ENCODE measurements around the gene PNN.
"Not testable (repeated sequence)": the region's sequence is repeated elsewhere in the genome, so short reads cannot be mapped to it uniquely, and the experiment has no call there.

The PNN gene

GRCh38 chr14:39174560-39175444 lies at the start of gene PNN:
PNN (plus strand) TSS chr14:39175254; CDS start chr14:39175280, 26 bp downstream.
- DNase-seq (ENCODE audit: low read depth), result peak; percentile 100

GRCh38 chr14:39137835-39138234 lies 37.2 kb upstream of the PNN start:
- not testable (repeated sequence) for DNase-seq (ENCODE audit: low read depth)

DNA sequence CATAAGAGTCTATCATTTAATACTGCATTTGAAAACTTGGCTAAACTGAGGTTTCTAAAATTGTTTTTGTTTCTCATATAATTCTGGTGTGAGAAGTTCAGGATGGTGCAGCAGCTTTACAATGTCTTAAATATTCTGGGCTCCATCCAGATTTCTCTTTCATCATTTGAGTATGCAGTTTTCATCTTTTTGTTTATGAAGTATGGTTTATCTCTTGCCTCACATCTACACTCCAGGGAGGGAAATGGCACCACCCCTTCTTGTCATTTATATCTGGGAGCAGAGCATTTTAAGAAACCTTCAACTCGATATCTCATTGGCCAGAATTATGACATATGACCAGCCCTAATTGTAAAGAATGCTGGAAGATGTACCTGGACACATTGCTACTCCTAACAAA lies 36.6 kb upstream of the PNN start:
- peak; percentile 34 for DNase-seq (ENCODE audit: low read depth)

DNA sequence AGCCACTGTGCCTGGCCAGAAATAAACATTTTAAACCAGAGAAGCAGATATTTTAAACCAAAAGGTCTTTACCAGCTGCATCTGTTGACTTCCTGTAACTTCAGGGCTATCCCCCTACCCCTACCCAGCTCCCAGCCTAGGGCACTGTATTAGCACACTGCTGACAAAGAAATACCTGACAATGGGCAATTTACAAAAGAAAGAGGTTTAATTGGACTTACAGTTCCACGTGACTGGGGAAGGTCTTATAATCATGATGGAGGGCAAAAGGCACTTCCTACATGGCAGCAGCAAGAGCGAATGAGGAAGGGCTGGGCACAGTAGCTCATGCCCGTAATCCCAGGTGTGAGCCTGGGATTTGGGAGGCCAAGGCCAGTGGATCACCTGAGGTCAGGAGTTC lies 34.9 kb upstream of the PNN start:
- DNase-seq (ENCODE audit: low read depth), result no peak

- DNase-seq (ENCODE audit: low read depth), result not testable (repeated sequence)
Measured at GRCh38 chr14:39141623-39142022, 33.4 kb upstream of the PNN start.

DNA sequence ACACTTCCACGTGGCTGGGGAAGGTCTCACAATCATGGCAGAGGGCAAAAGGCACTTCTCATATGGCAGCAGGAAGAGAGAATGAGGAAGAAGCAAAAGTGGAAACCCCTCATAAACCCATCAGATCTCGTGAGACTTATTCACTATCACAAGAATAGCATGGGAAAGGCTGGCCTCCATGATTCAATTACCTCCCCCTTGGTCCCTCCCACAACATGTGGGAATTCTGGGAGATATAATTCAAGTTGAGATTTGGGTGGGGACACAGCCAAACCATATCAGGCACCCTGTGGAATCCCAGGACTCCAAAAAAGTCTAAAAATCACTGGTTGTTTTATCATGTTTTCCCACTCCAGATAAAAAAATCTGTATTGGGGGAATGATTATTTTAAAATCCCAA lies 31.8 kb upstream of the PNN start:
- DNase-seq (ENCODE audit: low read depth), result not testable (repeated sequence)

GRCh38 chr14:39145266-39145966 lies 29.6 kb upstream of the PNN start:
- peak; percentile 2 for DNase-seq (ENCODE audit: low read depth)

- no peak for DNase-seq (ENCODE audit: low read depth)
Measured at GRCh38 chr14:39154594-39155189, 20.4 kb upstream of the PNN start.

GRCh38 chr14:39157491-39157890 lies 17.6 kb upstream of the PNN start:
- DNase-seq (ENCODE audit: low read depth), result no peak

DNA sequence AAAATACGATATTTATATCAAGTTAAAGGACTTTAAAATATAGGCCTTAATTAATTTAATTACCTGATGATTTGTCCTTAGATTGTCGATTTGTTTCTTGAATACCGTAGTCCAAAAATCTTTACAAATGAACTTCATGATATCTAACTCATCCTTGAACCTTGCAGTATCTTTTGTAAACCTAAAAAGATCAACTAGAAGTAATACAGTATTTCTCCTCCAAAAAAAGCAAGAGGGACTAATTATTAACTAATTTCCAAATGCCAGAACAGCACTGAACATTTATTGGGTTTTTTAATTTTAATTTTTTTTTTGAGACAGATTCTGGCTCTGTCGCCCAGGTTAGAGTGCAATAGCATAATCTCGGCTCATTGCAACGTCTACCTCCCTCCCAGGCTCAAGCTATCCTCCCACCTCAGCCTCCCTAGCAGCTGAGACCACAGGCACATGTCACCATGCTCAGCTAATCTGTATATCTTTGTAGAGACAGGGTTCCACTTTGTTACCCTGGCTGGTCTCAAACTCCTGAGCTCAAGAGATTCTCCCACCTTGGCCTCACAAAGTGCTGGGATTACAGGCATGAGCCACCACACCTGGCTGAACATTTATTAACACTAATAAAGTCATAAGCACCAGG lies 16.7 kb upstream of the PNN start:
- DNase-seq (ENCODE audit: low read depth), result no peak

GRCh38 chr14:39160494-39160893 lies 14.6 kb upstream of the PNN start:
- DNase-seq (ENCODE audit: low read depth), result no peak

DNA sequence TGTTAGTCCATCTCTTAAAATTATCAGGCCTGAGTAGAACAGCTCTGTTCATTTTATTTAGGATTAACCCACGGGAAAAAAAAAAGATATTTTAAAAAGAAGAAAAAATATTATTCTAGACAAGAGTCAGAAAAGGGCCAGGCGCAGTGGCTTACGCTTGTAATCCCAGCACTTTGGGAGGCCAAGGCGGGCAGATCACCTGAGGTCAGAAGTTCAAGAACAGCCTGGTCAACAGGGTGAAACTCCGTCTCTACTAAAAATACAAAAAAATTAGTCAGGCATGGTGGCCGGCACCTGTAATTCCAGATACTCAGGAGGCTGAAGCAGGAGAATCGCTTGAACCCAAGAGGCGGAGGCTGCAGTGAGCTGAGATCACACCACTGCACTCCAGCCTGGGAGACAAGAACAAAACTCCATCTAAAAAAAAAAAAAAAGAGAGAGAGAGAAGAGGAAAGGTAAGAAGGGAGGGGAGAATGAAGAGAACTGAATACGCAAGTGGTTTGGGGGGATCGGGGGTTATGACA lies 7.2 kb upstream of the PNN start:
- not testable (repeated sequence) for DNase-seq (ENCODE audit: low read depth)

GRCh38 chr14:39168591-39168990 lies 6.5 kb upstream of the PNN start:
- DNase-seq (ENCODE audit: low read depth), result no peak

DNA sequence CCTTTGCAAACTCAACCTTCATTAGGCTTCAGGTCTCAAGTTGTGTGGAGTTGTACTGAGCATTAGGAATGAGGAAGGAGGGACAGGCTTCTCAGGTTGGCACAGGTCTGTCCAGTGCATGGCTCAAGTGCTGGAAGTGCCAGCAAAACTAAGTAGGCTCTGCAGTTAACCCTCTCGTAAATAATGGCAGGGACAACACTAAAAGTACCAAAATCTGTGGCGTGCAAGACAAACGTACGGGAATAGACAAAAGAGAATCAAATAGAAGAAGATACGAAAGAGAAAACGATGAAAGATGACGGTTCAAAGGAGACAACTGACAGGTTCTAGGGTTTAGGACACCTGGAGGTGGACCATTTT lies 5.5 kb upstream of the PNN start:
- no peak for DNase-seq (ENCODE audit: low read depth)

GRCh38 chr14:39173198-39173597 lies 1.9 kb upstream of the PNN start:
- DNase-seq (ENCODE audit: low read depth), result no peak

DNA sequence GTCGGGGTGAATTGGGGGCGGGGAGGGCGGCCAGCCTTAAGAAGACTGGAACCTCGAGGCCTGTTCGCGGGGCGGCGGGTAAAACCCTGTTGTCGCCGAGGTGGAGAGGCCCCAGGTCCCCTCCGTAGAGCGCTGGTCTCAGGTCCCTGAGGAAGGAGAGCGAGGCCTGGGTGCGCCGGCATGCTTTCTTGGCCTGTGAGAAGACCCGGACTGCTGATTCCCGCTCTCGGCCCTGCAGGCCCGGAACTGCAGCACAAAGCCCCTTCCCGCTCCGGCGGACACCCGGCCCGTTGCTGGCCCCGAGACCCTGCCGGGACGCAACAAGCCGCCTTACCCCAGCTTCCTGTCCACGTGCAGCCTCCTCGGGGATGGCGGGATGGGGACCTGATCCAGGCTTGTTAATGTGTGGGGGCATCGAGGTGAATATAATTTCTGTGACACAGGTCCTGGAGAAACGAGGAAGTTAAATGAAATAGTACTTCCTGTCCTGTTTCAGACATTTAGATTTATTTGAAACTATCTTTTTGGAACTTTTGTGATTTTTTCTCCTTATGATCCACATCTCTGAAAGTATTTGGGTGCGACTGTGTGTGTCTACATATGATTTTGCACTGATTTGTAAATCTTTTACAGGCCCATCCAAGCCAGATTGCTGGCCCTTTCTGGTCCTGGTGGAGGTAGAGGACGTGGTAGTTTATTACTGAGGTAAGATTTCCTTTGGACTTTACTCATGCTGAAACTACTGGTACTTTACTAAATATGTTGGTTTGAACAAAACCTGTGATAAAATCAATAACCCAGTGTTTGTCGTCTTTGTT lies 600 bp downstream of the PNN start:
- peak; percentile 32 for DNase-seq (ENCODE audit: low read depth)

DNA sequence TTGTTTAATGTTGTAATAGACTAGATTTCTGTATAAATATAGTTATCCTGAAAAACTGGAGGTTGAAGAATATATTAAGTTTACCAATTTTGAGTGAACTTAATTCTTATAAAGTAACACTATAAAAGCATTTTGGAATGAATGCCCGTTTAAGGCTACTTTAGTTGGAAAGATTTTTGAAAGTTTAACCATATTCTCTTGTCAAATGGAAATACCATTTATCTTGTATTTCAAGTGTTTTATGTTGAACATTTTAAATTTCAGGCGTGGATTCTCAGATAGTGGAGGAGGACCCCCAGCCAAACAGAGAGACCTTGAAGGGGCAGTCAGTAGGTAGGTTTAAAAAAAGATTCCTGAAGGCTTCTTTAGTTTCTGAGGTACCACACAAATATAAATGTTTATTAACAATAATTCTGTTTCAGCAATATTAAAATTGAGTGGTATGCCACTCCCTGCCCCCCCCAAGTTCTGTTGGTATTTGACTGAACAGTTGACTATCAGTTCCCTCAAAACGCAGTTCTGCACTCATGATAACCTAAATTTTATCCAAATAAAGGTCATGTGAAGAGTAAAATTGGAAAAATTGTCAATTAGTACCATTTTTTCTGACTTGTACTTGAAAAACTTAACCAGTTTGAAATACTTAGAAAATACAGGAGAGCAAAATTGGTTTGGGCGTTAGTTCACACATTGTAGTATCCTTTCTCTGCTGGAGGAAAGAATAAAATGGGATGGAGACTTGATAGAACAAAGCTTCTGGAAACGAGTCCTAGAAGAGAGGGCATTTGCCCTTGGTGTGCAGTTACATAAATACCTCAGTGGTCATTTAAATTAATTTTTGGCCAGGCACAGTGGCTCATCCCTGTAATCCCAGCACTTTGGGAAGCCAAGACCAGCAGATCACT lies 1.5 kb downstream of the PNN start:
- no peak for DNase-seq (ENCODE audit: low read depth)

DNA sequence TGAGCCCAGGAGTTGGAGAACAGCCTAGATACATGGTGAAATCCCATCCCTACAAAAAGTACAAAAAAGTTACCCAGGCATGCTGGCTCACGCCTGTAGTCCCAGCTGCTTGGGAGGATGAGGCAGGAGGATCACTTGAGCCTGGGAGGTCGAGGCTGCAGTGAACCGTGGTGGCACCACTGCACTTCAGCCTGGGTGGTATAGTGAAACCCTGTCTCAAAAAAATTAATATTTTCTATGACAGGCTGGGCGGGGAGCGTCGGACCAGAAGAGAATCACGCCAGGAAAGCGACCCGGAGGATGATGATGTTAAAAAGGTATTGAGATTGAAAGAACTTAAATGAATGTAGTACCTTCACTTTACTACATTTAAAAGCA lies 2.1 kb downstream of the PNN start:
- no peak for DNase-seq (ENCODE audit: low read depth)

- no peak for DNase-seq (ENCODE audit: low read depth)
Measured at GRCh38 chr14:39179042-39179441, 4.0 kb downstream of the PNN start.

GRCh38 chr14:39180553-39180952 lies 5.5 kb downstream of the PNN start:
- no peak for DNase-seq (ENCODE audit: low read depth)

Data from amniotic epithelial cell (primary cell).